Measurements from ENCODE around the gene NUDT13. TPM values are rescaled to one million over a fixed set of nuclear protein-coding genes. Genes with fewer than 3 reads are reported as not detected.

Gene NUDT13
- 1 to 10 TPM; 1.6 to 2.7 TPM for total RNA-seq
- long read RNA-seq, partial matches to known transcripts, result 1 of 5 reads
- long read RNA-seq, other reads (novel, unspliced or antisense), result 2 of 5 reads

GRCh38 chr10:73110345-73110849 lies at the start of gene NUDT13:
Gene NUDT13 (plus strand): TSS chr10:73110455. CDS start chr10:73114366, 3,911 bp downstream.
- peak; percentile 71 for DNase-seq
- intact Hi-C loops (cut with DNase I), result no loop called here
- ATAC-seq, result peak; percentile 97 to 98

GRCh38 chr10:73060738-73061635 lies 49.3 kb upstream of the NUDT13 start:
- ATAC-seq (peak; percentile 48 to 59), DNase-seq (no peak)
- intact Hi-C loops (cut with DNase I), result loop anchor here in 1 of 2 donors (10.0 kb wide), 1 partner anchor 696 kb away; no protein-coding TSS in a partner anchor

- ATAC-seq (no peak), DNase-seq (no peak)
- intact Hi-C loops (cut with DNase I), result loop anchor here in 1 of 2 donors (10.0 kb wide), 1 partner anchor 697 kb away; no protein-coding TSS in a partner anchor
Measured at GRCh38 chr10:73061743-73062142, 48.5 kb upstream of the NUDT13 start.

GRCh38 chr10:73065441-73065840 lies 44.8 kb upstream of the NUDT13 start:
- intact Hi-C loops (cut with DNase I), result loop anchor here in 1 of 2 donors (10.0 kb wide), 1 partner anchor 701 kb away; no protein-coding TSS in a partner anchor
- DNase-seq, result no peak
- ATAC-seq, result no peak

GRCh38 chr10:73073627-73074026 lies 36.6 kb upstream of the NUDT13 start:
- no peak for ATAC-seq
- intact Hi-C loops (cut with DNase I), result no loop called here
- DNase-seq, result no peak

GRCh38 chr10:73075829-73076228 lies 34.4 kb upstream of the NUDT13 start:
- intact Hi-C loops (cut with DNase I), result no loop called here
- DNase-seq, result no peak
- ATAC-seq, result no peak

- DNase-seq (peak; percentile 73), ATAC-seq (peak; percentile 80 to 94)
- intact Hi-C loops (cut with DNase I), result no loop called here
Measured at GRCh38 chr10:73076360-73077183, 33.7 kb upstream of the NUDT13 start.

- no peak for DNase-seq
- intact Hi-C loops (cut with DNase I), result no loop called here
- ATAC-seq, result no peak
Measured at GRCh38 chr10:73079779-73080541, 30.3 kb upstream of the NUDT13 start.

GRCh38 chr10:73083221-73083620 lies 27.0 kb upstream of the NUDT13 start:
- peak; percentile 44 for ATAC-seq
- intact Hi-C loops (cut with DNase I), result no loop called here
- DNase-seq, result no peak

- intact Hi-C loops (cut with DNase I), result no loop called here
- DNase-seq (no peak), ATAC-seq (no peak)
Measured at GRCh38 chr10:73084209-73084608, 26.0 kb upstream of the NUDT13 start.

GRCh38 chr10:73086816-73087215 lies 23.4 kb upstream of the NUDT13 start:
- no peak for ATAC-seq
- intact Hi-C loops (cut with DNase I), result no loop called here
- no peak for DNase-seq

- ATAC-seq (no peak), DNase-seq (no peak)
- intact Hi-C loops (cut with DNase I), result no loop called here
Measured at GRCh38 chr10:73088304-73088703, 22.0 kb upstream of the NUDT13 start.

- DNase-seq (no peak), ATAC-seq (no peak)
- intact Hi-C loops (cut with DNase I), result loop anchor here in 1 of 2 donors (10.0 kb wide), 1 partner anchor 72 kb away; the partner anchor contains the start of genes ECD and FAM149B1
Measured at GRCh38 chr10:73092830-73093229, 17.4 kb upstream of the NUDT13 start.

GRCh38 chr10:73093922-73094850 lies 16.1 kb upstream of the NUDT13 start:
- DNase-seq, result no peak
- intact Hi-C loops (cut with DNase I), result loop anchor here in 1 of 2 donors (10.0 kb wide), 1 partner anchor 71 kb away; the partner anchor contains the start of genes ECD and FAM149B1
- ATAC-seq, result no peak

GRCh38 chr10:73094986-73095480 lies 15.2 kb upstream of the NUDT13 start:
- intact Hi-C loops (cut with DNase I), result loop anchor here in 1 of 2 donors (10.0 kb wide), 1 partner anchor 70 kb away; the partner anchor contains the start of genes ECD and FAM149B1
- DNase-seq (no peak), ATAC-seq (no peak)

- intact Hi-C loops (cut with DNase I), result loop anchor here in 1 of 2 donors (10.0 kb wide), 1 partner anchor 69 kb away; the partner anchor contains the start of genes ECD and FAM149B1
- peak in 1 of 2 donors; percentile 15 for ATAC-seq
- DNase-seq, result peak; percentile 64
Measured at GRCh38 chr10:73095481-73096021, 14.7 kb upstream of the NUDT13 start.

GRCh38 chr10:73096041-73096448 lies 14.2 kb upstream of the NUDT13 start:
- peak; percentile 72 for DNase-seq
- peak; percentile 53 to 70 for ATAC-seq
- intact Hi-C loops (cut with DNase I), result loop anchor here in 1 of 2 donors (10.0 kb wide), 1 partner anchor 69 kb away; the partner anchor contains the start of genes ECD and FAM149B1

Data from left cardiac atrium (tissue), 4 donors.